PC-9 (cell line): ENCODE results near the gene CAPN5.

Source experiments
- CTCF ChIP-seq: fragments of 200-600 bp; sonication (generic); conservative IDR thresholded peaks from 2 replicates; pipeline ENCODE4 v1.6.1; 2017; ENCODE audit warnings: mixed run types, antibody characterized with exemption, mild to moderate bottlenecking, moderate library complexity
- EZH2 ChIP-seq: fragments of 200-600 bp; sonication (generic); IDR thresholded peaks from 2 replicates; pipeline ENCODE4 v1.8.0; 2017; ENCODE audit warnings: antibody characterized with exemption, low read depth

GRCh38 chr11:77173494-77173893 is 106.7 kb downstream of the CAPN5 start:
- no peak for TF ChIP-seq CTCF
- TF ChIP-seq EZH2 = no peak
